GM10266 (cell line): ENCODE results near the gene PLB1.

Experiments used
- DNase-seq: peaks from one replicate; pipeline ENCODE4 v3.0.0; 2012; ENCODE audit errors: extremely low spot score
- CTCF ChIP-seq: IDR thresholded peaks from 2 replicates; pipeline ENCODE4 v1.5.1; 2012; ENCODE audit warnings: mild to moderate bottlenecking, low read depth; ENCODE audit not compliant: control insufficient read depth, insufficient read depth; ENCODE audit errors: missing control alignments

PLB1 gene

DNA sequence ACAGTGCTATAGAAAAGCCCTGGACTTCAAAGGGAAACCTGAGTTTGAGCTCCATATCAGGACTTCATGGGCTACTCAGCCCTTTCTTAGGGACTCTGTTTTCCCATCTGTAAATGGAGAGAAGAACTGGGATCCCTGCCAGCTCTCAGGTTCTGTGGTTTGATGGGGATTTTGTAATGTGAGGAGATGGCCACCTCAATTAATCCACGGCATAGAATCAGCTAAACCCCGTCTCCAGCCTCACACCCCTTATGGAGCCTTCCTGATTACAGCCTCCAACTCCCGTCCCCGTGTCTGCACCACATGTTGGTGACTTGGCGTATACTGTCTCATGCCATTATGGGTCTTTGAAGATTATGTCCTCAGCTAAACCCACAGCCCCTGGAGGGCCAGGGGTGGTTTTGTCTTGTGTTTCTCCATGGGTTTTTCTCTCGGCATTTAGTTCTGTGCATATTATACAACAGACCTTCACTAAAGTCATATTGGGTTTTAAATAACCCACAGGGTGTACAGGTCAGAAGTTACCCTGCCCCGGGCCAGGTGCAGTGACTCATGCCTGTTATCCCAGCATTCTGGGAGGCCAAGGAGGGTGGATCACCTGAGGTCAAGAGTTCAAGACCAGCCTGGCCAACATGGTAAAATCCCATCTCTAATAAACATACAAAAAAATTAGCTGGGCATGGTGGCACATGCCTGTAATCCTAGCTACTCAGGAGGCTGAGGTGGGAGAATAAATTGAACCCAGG, 192.0 kb downstream of the PLB1 start:
- no peak for DNase-seq
- no peak for TF ChIP-seq CTCF

DNA sequence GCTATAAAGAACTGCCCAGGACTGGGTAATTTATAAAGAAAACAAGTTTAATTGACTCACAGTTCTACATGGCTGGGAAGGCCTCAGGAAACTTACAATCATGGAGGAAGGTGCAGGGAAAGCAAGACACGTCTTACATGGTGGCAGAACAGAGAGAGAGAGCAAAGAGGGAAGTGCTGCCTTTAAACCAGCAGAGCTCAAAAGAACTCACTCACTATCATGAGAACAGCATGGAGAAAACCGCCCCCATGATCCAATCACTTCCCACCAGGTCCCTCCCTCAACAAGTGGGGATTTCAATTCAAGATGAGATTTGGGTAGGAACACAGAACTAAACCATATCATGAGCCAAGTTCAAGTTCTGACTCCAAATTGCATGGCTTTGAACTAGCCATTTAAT, 193.0 kb downstream of the PLB1 start:
- DNase-seq: no peak
- no peak for TF ChIP-seq CTCF

- no peak for TF ChIP-seq CTCF
These were observed 193.9 kb downstream of the PLB1 start for GRCh38 chr2:28689771-28690170.

GRCh38 chr2:28692411-28692810, 196.6 kb downstream of the PLB1 start:
- TF ChIP-seq CTCF: no peak
- no peak for DNase-seq

More at GRCh38 chr2:28689771-28690170, 193.9 kb downstream of the PLB1 start:
- no peak for DNase-seq

DNA sequence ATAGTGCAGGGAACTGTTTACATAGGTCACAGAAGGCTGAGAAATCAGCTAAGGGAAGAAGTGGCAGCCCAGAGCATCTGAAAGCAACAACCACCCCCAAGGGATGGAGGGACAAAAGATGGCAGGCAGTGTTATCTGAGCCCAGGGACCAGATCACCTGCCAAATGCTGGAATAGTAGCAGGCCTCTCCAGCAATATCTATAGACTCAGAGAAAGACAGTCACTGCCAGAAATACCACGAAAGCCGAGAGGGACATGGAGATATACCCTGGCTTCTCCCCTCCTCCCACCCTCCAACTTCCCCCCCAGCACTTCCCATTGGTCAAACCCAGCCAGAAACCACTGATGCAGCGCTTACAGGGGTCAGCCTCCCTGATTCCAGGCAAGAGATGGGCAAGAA, 197.4 kb downstream of the PLB1 start:
- no peak for TF ChIP-seq CTCF
- DNase-seq: no peak
